HepG2 (cell line): ENCODE data around the gene RARS2. TPM values are rescaled to one million over a fixed set of nuclear protein-coding genes. Genes with fewer than 3 reads are reported as not detected.

Experiments used
- ATAC-seq: fragments of 200-7000 bp; cut with Tn5 transposase; 3 replicates; pipeline ENCODE4 v1.9.1; 2020; ENCODE audit warnings: mild to moderate bottlenecking, moderate library complexity
- BruUV-seq: library from RNA; stranded (reverse); fragments of 400-500 nt; replicated peaks from 2 replicates; lab custom pipeline; 2021; lab: Mats Ljungman, UMichigan
- CTCF ChIA-PET: fragments of 300-600 bp; formaldehyde crosslinking; extraction: SDS; loops from one replicate; lab custom pipeline; 2021; ENCODE audit warnings: low total read pairs, inconsistent platforms, low intra/inter-chr PET ratio; lab: Yijun Ruan, JAX
- POLR2A ChIA-PET: fragments of 350-600 bp; sonication (Branson Sonifier 250); formaldehyde crosslinking; loops from one replicate; lab custom pipeline; 2020; ENCODE audit warnings: antibody characterized with exemption, inconsistent platforms; lab: Yijun Ruan, JAX
- DNase-seq: peaks from one replicate; pipeline ENCODE4 v3.0.0-alpha.2; 2015; ENCODE audit warnings: low spot score
- FAIRE-seq: peaks from 3 replicates; lab custom pipeline; 2011; peaks lifted over from hg19 to GRCh38; lab: Jason Lieb, UNC
- H2AFZ ChIP-seq: one replicate; pipeline ENCODE4 v1.6.1; 2011; ENCODE audit warnings: low read length, inconsistent platforms
- H3K27ac ChIP-seq: fragments of 300-600 bp; 3 replicates; pipeline ENCODE4 v1.8.0; 2011; ENCODE audit warnings: mixed run types, mild to moderate bottlenecking, mixed read lengths, low read length, inconsistent platforms; ENCODE audit not compliant: insufficient read depth; ENCODE audit errors: extremely low read length
- H3K27me3 ChIP-seq, 2 experiments: fragments of 200-600 bp in 1 of 2; 2 replicates in 1 of 2; 3 replicates in 1 of 2; pipeline versions ENCODE4 v1.6.0 to v1.8.0; 2011; ENCODE audit warnings: low read length in 2 of 2, mild to moderate bottlenecking in 2 of 2, moderate library complexity in 2 of 2, inconsistent platforms in 1 of 2; ENCODE audit not compliant: insufficient read depth in 2 of 2, control insufficient read depth in 1 of 2
- H3K36me3 ChIP-seq, 2 experiments: fragments of 200-600 bp in 1 of 2; replicated peaks in 1 of 2; 2 replicates in 1 of 2; 3 replicates in 1 of 2; pipeline versions ENCODE4 v1.5.1 to v1.8.0; 2011; ENCODE audit warnings: low read length in 2 of 2, inconsistent platforms in 1 of 2; ENCODE audit not compliant: insufficient read depth in 2 of 2, control insufficient read depth in 1 of 2
- H3K4me1 ChIP-seq: 2 replicates; pipeline ENCODE4 v1.5.1; 2012; ENCODE audit warnings: low read length, inconsistent platforms; ENCODE audit not compliant: insufficient read depth
- H3K4me2 ChIP-seq: 2 replicates; pipeline ENCODE4 v1.6.0; 2011; ENCODE audit warnings: low read depth, low read length, inconsistent platforms
- H3K4me3 ChIP-seq, 3 experiments: fragments of 200-600 bp in 1 of 3; sonication (generic), shearing (Covaris generic) in 1 of 3; replicated peaks in 1 of 3; 2 replicates each; pipeline ENCODE4 v1.5.1; 2011 to 2016; ENCODE audit warnings: low read length in 3 of 3, inconsistent platforms in 2 of 3, low read depth in 2 of 3, mild to moderate bottlenecking in 2 of 3, control low read depth in 1 of 3, mixed read lengths in 1 of 3; ENCODE audit not compliant: insufficient read depth in 1 of 3
- H3K79me2 ChIP-seq: one replicate; pipeline ENCODE4 v1.6.1; 2011; ENCODE audit warnings: low read length, inconsistent platforms; ENCODE audit not compliant: insufficient read depth
- H3K9ac ChIP-seq: 2 replicates; pipeline ENCODE4 v1.6.0; 2011; ENCODE audit warnings: mild to moderate bottlenecking, low read depth, low read length, inconsistent platforms; ENCODE audit not compliant: insufficient read depth
- H3K9me3 ChIP-seq: 2 replicates; pipeline ENCODE4 v1.5.1; 2012; ENCODE audit warnings: mild to moderate bottlenecking, low read length
- H4K20me1 ChIP-seq: 2 replicates; pipeline ENCODE4 v1.6.0; 2011; ENCODE audit warnings: inconsistent platforms, mild to moderate bottlenecking, low read length, moderate library complexity; ENCODE audit not compliant: insufficient read depth
- ARID2 ChIP-seq: sonication (generic); formaldehyde crosslinking; IDR thresholded peaks from 2 replicates; pipeline ENCODE4 v1.8.1; 2022; ENCODE audit warnings: mild to moderate bottlenecking, missing genetic modification reagents, borderline replicate concordance
- BCL6 ChIP-seq: IDR thresholded peaks from 2 replicates; pipeline ENCODE4 v1.6.1; 2016; ENCODE audit warnings: missing genetic modification reagents, missing compliant biosample characterization
- CHD2 ChIP-seq: IDR thresholded peaks from 2 replicates; pipeline ENCODE4 v1.6.1; 2011; ENCODE audit warnings: low read depth, low read length, improper control_type of control experiment
- GLI4 ChIP-seq: sonication (generic); formaldehyde crosslinking; IDR thresholded peaks from 2 replicates; pipeline ENCODE4 v1.5.1; 2020; ENCODE audit warnings: missing genetic modification reagents, mild to moderate bottlenecking, moderate library complexity, borderline replicate concordance
- MED1 ChIP-seq: sonication (generic); formaldehyde crosslinking; IDR thresholded peaks from 2 replicates; pipeline ENCODE4 v1.4.0; 2020; ENCODE audit warnings: missing genetic modification reagents
- NCOA1 ChIP-seq: sonication (generic); formaldehyde crosslinking; IDR thresholded peaks from 2 replicates; pipeline ENCODE4 v1.9.0; 2021; ENCODE audit warnings: missing genetic modification reagents
- SIN3B ChIP-seq: fragments of 150-350 bp; IDR thresholded peaks from 2 replicates; pipeline ENCODE4 v1.6.1; 2014; ENCODE audit warnings: low read length
- SIX1 ChIP-seq: sonication (generic); formaldehyde crosslinking; IDR thresholded peaks from 2 replicates; pipeline ENCODE4 v1.4.0; 2020; ENCODE audit warnings: missing genetic modification reagents, borderline replicate concordance
- TARDBP ChIP-seq: sonication (generic); formaldehyde crosslinking; IDR thresholded peaks from 2 replicates; pipeline ENCODE4 v1.8.0; 2022; ENCODE audit warnings: mild to moderate bottlenecking, missing genetic modification reagents
- TP53 ChIP-seq: sonication (generic); formaldehyde crosslinking; conservative IDR thresholded peaks from 2 replicates; pipeline ENCODE4 v1.4.0; 2020; ENCODE audit warnings: missing genetic modification reagents
- ZNF121 ChIP-seq: sonication (generic); formaldehyde crosslinking; IDR thresholded peaks from 2 replicates; pipeline ENCODE4 v1.5.0; 2020; ENCODE audit warnings: mild to moderate bottlenecking, missing genetic modification reagents
- ZNF572 ChIP-seq: sonication (generic); formaldehyde crosslinking; IDR thresholded peaks from 2 replicates; pipeline ENCODE4 v1.5.1; 2020; ENCODE audit warnings: mild to moderate bottlenecking, missing genetic modification reagents
- ZNF652 ChIP-seq: IDR thresholded peaks from 2 replicates; pipeline ENCODE4 v1.6.1; 2016; ENCODE audit warnings: low read depth, borderline replicate concordance
- ZNF766 ChIP-seq: sonication (generic); formaldehyde crosslinking; IDR thresholded peaks from 2 replicates; pipeline ENCODE4 v1.5.0; 2020; ENCODE audit warnings: missing genetic modification reagents, borderline replicate concordance
- in situ Hi-C: cut with HindIII; loops from 2 replicates; pipeline ENCODE4 v1.10.0; 2017; ENCODE audit warnings: low pct_unique_long_range_greater_than_20kb; ENCODE audit not compliant: extremely low pct_ligation_motif_present
- intact Hi-C: fragments of 100-400 bp; cut with micrococcal nuclease; formaldehyde crosslinking; loops from one replicate; pipeline ENCODE4 v1.10.0; 2022; ENCODE audit not compliant: unreplicated experiment
- polyA plus RNA-seq, 8 experiments: library from polyadenylated mRNA; depleted of rRNA in 3 of 8; stranded (reverse) in 7 of 8; unstranded in 1 of 8; fragments of >200 nt; fragmentation: Illumina TruSeq in 4 of 8; extraction: Trizol in 4 of 8; gene quantifications; 2 replicates each; pipeline versions ENCODE4 v1.2.1 to v1.2.3, GENCODE V29; 2011 to 2016; ENCODE audit warnings: low read depth in 4 of 8, missing spikeins in 1 of 8, mixed read lengths in 1 of 8; ENCODE audit not compliant: insufficient read depth in 1 of 8
- total RNA-seq, 5 experiments: library from RNA; depleted of rRNA; stranded (reverse); fragments of >200 nt; fragmentation: Illumina TruSeq; extraction: Trizol; gene quantifications; 2 replicates each; pipeline ENCODE4 v1.2.3, GENCODE V29; 2016; ENCODE audit warnings: low read depth in 1 of 5
- TF ChIP-seq, protein P1 (sequence below): sonication (generic); formaldehyde crosslinking; conservative IDR thresholded peaks from 2 replicates; pipeline ENCODE4 v1.4.0; 2020; ENCODE audit warnings: missing genetic modification reagents

Gene RARS2
- total and polyA plus RNA-seq, 2 of the 13 experiments (the other 11 are each of a cell fraction or from before 2014, with no cell fraction given): 23.4 to 80.1 TPM

DNA sequence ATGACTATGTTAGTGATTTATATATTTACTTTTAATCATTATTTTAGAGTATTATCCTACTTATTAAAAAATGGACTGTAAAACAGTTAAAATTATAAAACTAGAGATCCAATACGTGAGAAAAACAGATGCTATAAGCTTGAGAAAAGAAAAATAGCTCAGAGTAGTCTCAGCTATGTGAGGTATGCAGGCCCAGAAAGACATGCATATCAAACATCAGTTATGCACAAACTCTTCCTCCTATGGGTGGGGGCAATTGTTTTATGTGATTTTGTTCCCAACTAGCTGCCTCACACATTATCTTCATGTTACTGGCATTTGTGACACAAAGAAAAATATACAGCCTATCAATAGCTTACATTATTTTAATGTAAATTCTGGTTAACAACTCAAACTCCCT lies 28.8 kb downstream of the RARS2 start (continued):
- TF ChIP-seq BCL6 (no peak), ZNF572 (no peak), MED1 (CRISPR knock-in tag) (no peak), CHD2 (no peak)

DNA sequence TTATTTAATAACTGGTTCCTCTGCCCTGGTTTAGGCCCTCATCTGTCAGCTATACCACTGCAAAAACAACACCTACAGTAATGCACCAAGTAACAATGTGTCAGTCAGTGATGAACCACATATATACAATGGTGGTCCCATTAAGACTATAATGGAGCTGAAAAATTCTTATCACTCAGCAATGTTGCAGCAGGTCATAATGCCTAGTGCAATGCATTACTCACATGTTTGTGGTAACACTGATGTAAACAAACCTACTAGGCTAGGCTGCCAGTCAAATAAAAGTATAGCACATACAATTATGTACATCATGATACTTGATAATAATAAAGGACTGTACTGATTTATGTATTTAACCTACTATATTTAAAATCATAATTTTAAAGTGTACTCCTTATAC lies 31.3 kb downstream of the RARS2 start:
- ChIA-PET CTCF (no interaction called here), POLR2A (no interaction called here)
- H3K36me3 ChIP-seq: peaks cover 9 to 73% of the 10 kb centered on the region in 2 experiments; a peak in 4 of 5 replicates
- TF ChIP-seq ZNF652 (CRISPR knock-in tag) (no peak), TARDBP (CRISPR knock-in tag) (no peak), SIN3B (no peak), ARID2 (CRISPR knock-in tag) (no peak), GLI4 (CRISPR knock-in tag) (no peak), ZNF121 (no peak), NCOA1 (CRISPR knock-in tag) (no peak), SIX1 (CRISPR knock-in tag) (no peak), ZNF766 (CRISPR knock-in tag) (no peak), TP53 (CRISPR knock-in tag) (no peak)
- TF ChIP-seq, protein P1, sequence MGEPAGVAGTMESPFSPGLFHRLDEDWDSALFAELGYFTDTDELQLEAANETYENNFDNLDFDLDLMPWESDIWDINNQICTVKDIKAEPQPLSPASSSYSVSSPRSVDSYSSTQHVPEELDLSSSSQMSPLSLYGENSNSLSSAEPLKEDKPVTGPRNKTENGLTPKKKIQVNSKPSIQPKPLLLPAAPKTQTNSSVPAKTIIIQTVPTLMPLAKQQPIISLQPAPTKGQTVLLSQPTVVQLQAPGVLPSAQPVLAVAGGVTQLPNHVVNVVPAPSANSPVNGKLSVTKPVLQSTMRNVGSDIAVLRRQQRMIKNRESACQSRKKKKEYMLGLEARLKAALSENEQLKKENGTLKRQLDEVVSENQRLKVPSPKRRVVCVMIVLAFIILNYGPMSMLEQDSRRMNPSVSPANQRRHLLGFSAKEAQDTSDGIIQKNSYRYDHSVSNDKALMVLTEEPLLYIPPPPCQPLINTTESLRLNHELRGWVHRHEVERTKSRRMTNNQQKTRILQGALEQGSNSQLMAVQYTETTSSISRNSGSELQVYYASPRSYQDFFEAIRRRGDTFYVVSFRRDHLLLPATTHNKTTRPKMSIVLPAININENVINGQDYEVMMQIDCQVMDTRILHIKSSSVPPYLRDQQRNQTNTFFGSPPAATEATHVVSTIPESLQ (CRISPR knock-in tag): no peak
- in situ Hi-C loops (no loop called here), intact Hi-C loops (no loop called here)
- no peak overlapping the region for H2AFZ ChIP-seq
- H4K20me1 ChIP-seq: no peaks in the 10 kb centered on the region
- peaks cover 2% of the 10 kb centered on the region for H3K79me2 ChIP-seq
- no peaks in the 10 kb centered on the region; a peak in 1 of 5 replicates for H3K27me3 ChIP-seq
- no peak overlapping the region for H3K9ac ChIP-seq
- ATAC-seq (no peak), FAIRE-seq (no peak), DNase-seq (no peak)
- H3K4me2 ChIP-seq: no peak overlapping the region
- no peak overlapping the region for H3K4me3 ChIP-seq
- no peak overlapping the region for H3K27ac ChIP-seq
- BruUV-seq: no TSS peak
- no peaks in the 10 kb centered on the region for H3K4me1 ChIP-seq
- no peaks in the 10 kb centered on the region for H3K9me3 ChIP-seq
